ENCODE measurements around the gene PSMG1. TPM values are rescaled to one million over a fixed set of nuclear protein-coding genes. Genes with fewer than 3 reads are reported as not detected.
A peak's percentile ranks its signal among the peaks of the same experiment; 100 is the strongest.

Gene PSMG1
- total RNA-seq, 1 experiment from 2014 or later = 110 TPM

DNA sequence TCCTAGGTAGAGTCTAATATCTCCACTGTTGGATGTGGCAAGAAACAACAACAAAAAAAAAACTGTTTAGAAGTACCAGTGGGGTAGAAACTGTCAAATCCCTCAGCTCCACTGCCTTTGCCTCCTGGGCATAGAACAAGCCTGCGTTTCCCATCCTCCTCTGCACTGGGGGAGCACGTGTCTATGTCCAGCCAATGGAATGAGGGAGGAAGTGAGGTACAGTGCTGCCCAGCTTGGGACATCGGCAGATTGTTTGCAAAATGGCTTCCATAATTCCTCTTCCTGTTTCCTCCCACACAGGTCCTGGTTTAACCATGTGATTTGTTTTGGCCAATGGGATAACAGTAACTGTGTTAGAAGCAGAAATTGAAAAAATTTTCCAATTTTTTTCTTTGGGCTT is 39.1 kb downstream of the PSMG1 start:
- H3K79me2 ChIP-seq (ENCODE audit: low read length) = no peaks in the 10 kb centered on the region
- no peaks in the 10 kb centered on the region for H3F3A ChIP-seq (ENCODE audit: low read length, unreplicated experiment)
- CTCF ChIA-PET = no interaction called here
- ATAC-seq (no peak), DNase-seq (no peak)
- H2AFZ ChIP-seq (ENCODE audit: low read length) = peak overlapping the region; percentile 40
- H3K27ac ChIP-seq (ENCODE audit: low read length) = no peak overlapping the region
- H3K27me3 ChIP-seq (ENCODE audit: low read length) = no peaks in the 10 kb centered on the region
- BruUV-seq (replicated peaks) = no TSS peak
- no peaks in the 10 kb centered on the region for H3K4me1 ChIP-seq (ENCODE audit: insufficient read depth, low read length)
- no peak overlapping the region for H3K4me3 ChIP-seq (ENCODE audit: low read length)
- POLR2A ChIA-PET (ENCODE audit: unreplicated experiment) = no interaction called here
- H3K9me3 ChIP-seq (ENCODE audit: low read length) = no peaks in the 10 kb centered on the region
- H3K4me2 ChIP-seq (ENCODE audit: low read length) = no peak overlapping the region
- intact Hi-C loops (cut with micrococcal nuclease) = no loop called here
- no peaks in the 10 kb centered on the region for H3K36me3 ChIP-seq (ENCODE audit: low read depth, low read length)
- TF ChIP-seq EZH2 (IDR thresholded peaks at IDR 0.05; ENCODE audit: low read length, unreplicated experiment) (no peak), EZH2phosphoT487 (IDR thresholded peaks at IDR 0.05; ENCODE audit: borderline replicate concordance, low read length) (no peak)
- TF ChIP-seq, protein P1, sequence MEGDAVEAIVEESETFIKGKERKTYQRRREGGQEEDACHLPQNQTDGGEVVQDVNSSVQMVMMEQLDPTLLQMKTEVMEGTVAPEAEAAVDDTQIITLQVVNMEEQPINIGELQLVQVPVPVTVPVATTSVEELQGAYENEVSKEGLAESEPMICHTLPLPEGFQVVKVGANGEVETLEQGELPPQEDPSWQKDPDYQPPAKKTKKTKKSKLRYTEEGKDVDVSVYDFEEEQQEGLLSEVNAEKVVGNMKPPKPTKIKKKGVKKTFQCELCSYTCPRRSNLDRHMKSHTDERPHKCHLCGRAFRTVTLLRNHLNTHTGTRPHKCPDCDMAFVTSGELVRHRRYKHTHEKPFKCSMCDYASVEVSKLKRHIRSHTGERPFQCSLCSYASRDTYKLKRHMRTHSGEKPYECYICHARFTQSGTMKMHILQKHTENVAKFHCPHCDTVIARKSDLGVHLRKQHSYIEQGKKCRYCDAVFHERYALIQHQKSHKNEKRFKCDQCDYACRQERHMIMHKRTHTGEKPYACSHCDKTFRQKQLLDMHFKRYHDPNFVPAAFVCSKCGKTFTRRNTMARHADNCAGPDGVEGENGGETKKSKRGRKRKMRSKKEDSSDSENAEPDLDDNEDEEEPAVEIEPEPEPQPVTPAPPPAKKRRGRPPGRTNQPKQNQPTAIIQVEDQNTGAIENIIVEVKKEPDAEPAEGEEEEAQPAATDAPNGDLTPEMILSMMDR (conservative IDR thresholded peaks at IDR 0.05; ENCODE audit: low read depth, low read length) = no peak
- no peaks in the 10 kb centered on the region for H3K9me2 ChIP-seq (replicated peaks; ENCODE audit: low read length)
- no peaks in the 10 kb centered on the region for H4K20me1 ChIP-seq (ENCODE audit: low read length)
- no peak overlapping the region for H3K9ac ChIP-seq (ENCODE audit: low read length)

DNA sequence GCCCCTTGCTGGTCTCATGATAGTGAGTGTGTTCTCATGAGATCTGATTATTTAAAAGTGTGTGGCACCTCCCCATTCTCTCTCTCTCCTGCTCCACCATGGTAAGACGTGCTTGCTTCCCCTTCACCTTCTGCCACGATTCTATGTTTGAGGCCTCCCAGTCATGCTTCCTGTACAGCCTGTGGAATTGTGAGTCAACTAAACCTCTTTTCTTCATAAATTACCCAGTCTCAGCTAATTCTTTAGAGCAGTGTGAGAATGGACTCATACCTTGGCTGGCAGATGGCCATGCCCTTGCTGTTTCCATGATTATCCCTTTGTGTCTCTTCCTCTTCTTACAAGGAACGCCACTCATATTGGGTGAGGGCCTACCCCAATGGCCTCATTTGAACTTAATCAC is 40.3 kb downstream of the PSMG1 start:
- ChIA-PET CTCF (interaction anchor here (0.6 kb wide), 1 partner anchor 11 kb away, joined by 7 read pairs; no protein-coding TSS in a partner anchor), POLR2A (ENCODE audit: unreplicated experiment) (no interaction called here)
- DNase-seq (no peak), ATAC-seq (no peak)
- Histone ChIP-seq H3K36me3 (ENCODE audit: low read depth, low read length) (no peaks in the 10 kb centered on the region), H3K4me3 (ENCODE audit: low read length) (no peak overlapping the region), H3K4me1 (ENCODE audit: insufficient read depth, low read length) (0 out of 2 replicates have a peak, but pooled peaks cover under 1% of the 10 kb centered on the region), H4K20me1 (ENCODE audit: low read length) (no peaks in the 10 kb centered on the region), H3K9me2 (replicated peaks; ENCODE audit: low read length) (no peaks in the 10 kb centered on the region), H2AFZ (ENCODE audit: low read length) (no peak overlapping the region), H3K79me2 (ENCODE audit: low read length) (no peaks in the 10 kb centered on the region), H3K4me2 (ENCODE audit: low read length) (no peak overlapping the region), H3K9ac (ENCODE audit: low read length) (no peak overlapping the region), H3F3A (ENCODE audit: low read length, unreplicated experiment) (no peaks in the 10 kb centered on the region), H3K9me3 (ENCODE audit: low read length) (no peaks in the 10 kb centered on the region), H3K27me3 (ENCODE audit: low read length) (no peaks in the 10 kb centered on the region), H3K27ac (ENCODE audit: low read length) (no peak overlapping the region)
- TF ChIP-seq, protein P1 (conservative IDR thresholded peaks at IDR 0.05; ENCODE audit: low read depth, low read length) = no peak
- TF ChIP-seq EZH2phosphoT487 (IDR thresholded peaks at IDR 0.05; ENCODE audit: borderline replicate concordance, low read length) (no peak), EZH2 (IDR thresholded peaks at IDR 0.05; ENCODE audit: low read length, unreplicated experiment) (no peak)
- intact Hi-C loops (cut with micrococcal nuclease) = no loop called here
- no TSS peak for BruUV-seq (replicated peaks)

DNA sequence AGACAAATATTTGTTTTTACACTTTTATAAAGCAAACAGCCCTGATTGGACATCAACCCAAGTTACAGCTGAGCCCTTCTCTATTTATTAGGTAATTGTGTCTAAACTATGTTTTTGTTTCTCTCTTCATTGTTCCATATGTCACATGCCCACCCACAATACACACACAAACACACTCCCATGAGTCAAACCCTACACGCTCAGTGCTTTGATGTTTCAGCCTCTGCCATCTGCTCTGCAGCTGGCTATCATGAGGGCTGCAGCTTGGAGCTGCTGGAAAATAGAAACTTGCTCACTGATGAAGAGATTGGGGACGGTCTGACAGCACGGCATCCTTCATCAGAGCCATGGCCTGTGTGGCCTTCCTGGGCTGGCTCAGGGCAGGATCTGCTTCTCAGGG is 41.7 kb downstream of the PSMG1 start:
- BruUV-seq (replicated peaks) = no TSS peak

More for the DNA sequence above, 41.7 kb downstream of the PSMG1 start:
- Histone ChIP-seq H2AFZ (ENCODE audit: low read length) (no peak overlapping the region), H3K79me2 (ENCODE audit: low read length) (no peaks in the 10 kb centered on the region), H3K9me3 (ENCODE audit: low read length) (no peaks in the 10 kb centered on the region), H3K27ac (ENCODE audit: low read length) (no peak overlapping the region), H3F3A (ENCODE audit: low read length, unreplicated experiment) (no peaks in the 10 kb centered on the region), H3K4me2 (ENCODE audit: low read length) (no peak overlapping the region), H3K36me3 (ENCODE audit: low read depth, low read length) (no peaks in the 10 kb centered on the region), H3K27me3 (ENCODE audit: low read length) (no peaks in the 10 kb centered on the region), H3K9ac (ENCODE audit: low read length) (no peak overlapping the region), H3K9me2 (replicated peaks; ENCODE audit: low read length) (no peaks in the 10 kb centered on the region), H3K4me3 (ENCODE audit: low read length) (no peak overlapping the region), H4K20me1 (ENCODE audit: low read length) (no peaks in the 10 kb centered on the region), H3K4me1 (ENCODE audit: insufficient read depth, low read length) (peaks cover 15% of the 10 kb centered on the region)
- ChIA-PET POLR2A (ENCODE audit: unreplicated experiment) (interaction anchor here (0.5 to 0.6 kb wide), 2 partner anchors 386 to 407 kb away, joined by 3 to 8 read pairs; no protein-coding TSS in a partner anchor), CTCF (no interaction called here)
- DNase-seq (no peak), ATAC-seq (no peak)
- intact Hi-C loops (cut with micrococcal nuclease) = no loop called here
- TF ChIP-seq, protein P1 (conservative IDR thresholded peaks at IDR 0.05; ENCODE audit: low read depth, low read length) = no peak
- TF ChIP-seq EZH2 (IDR thresholded peaks at IDR 0.05; ENCODE audit: low read length, unreplicated experiment) = no peak
- no peak for TF ChIP-seq EZH2phosphoT487 (IDR thresholded peaks at IDR 0.05; ENCODE audit: borderline replicate concordance, low read length)
